Endometrium (tissue), 2 donors: ENCODE data around the gene FXYD7.

Experiments used
- FAIRE-seq: peaks from 2 replicates; lab custom pipeline; 2012; peaks lifted over from hg19 to GRCh38; lab: Jason Lieb, UNC
- donor health status: control.
- donor health status: control.

FXYD7 gene

DNA sequence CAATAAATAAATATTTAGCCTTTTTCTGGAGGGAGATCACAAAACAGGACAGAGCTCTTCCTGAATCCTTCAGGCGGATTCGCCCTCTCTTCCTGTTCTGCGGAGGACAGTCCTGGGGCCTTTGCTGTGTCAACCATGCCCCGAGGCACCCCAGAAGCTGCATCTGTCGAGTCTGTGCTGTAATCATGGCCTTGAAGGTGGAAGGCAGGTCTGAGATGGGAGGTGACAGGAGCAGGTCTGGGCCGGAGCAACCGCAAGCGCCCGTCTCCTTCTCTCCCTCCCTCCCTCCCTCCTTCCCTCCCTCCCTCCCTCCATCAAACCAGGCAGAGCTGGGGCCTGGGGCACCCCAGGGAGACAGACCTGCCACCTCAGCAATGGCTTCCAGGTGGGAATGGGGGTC, 32.1 kb upstream of the FXYD7 start:
- no peak for FAIRE-seq

GRCh38 chr19:35112995-35113688, 29.9 kb upstream of the FXYD7 start:
- no peak for FAIRE-seq

- no peak for FAIRE-seq
Observed at GRCh38 chr19:35114353-35115176, 28.5 kb upstream of the FXYD7 start.

DNA sequence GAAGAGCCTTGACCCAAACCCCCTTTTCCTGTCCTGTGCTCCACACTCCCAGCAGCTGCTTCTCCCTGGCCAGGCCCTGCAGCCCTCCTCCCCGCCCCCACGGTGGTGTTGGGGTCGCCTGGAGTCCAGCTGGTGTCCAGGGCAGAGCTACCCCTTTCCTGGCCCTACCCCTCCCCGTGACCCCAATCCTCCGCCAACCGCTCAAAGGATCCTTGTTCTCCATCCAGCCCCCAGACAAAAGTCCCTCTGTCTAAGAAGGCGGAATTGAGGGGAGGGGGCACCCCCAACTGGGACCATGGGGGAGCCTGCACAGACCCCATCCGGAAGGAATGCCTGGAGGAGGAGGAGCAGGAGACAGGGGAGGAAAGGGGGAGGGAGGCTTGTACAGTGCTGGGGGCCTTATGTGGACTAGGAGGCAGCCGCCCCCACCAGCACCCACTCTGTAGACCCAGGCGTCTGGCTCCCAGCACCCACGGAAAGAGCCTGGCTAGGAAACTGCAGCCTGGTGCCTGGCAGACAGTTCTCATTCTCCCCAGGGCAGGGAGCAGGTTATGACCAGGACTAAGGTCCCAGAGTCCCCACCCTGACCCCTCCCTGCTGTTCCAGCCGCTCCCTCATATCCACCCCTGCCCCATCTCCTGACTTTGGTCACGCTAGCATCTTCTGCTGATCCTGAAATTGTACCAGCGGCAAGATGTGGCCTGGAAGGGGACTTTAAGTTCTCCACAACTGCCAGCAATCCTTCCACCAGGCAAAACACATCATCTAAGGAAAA, 27.7 kb upstream of the FXYD7 start, which contains the start of gene FXYD3:
FXYD3 (plus strand) TSS at position 647 of the 775 bp plus-strand sequence. CDS start 3,554 bp downstream, outside the sequence.
- no peak for FAIRE-seq

DNA sequence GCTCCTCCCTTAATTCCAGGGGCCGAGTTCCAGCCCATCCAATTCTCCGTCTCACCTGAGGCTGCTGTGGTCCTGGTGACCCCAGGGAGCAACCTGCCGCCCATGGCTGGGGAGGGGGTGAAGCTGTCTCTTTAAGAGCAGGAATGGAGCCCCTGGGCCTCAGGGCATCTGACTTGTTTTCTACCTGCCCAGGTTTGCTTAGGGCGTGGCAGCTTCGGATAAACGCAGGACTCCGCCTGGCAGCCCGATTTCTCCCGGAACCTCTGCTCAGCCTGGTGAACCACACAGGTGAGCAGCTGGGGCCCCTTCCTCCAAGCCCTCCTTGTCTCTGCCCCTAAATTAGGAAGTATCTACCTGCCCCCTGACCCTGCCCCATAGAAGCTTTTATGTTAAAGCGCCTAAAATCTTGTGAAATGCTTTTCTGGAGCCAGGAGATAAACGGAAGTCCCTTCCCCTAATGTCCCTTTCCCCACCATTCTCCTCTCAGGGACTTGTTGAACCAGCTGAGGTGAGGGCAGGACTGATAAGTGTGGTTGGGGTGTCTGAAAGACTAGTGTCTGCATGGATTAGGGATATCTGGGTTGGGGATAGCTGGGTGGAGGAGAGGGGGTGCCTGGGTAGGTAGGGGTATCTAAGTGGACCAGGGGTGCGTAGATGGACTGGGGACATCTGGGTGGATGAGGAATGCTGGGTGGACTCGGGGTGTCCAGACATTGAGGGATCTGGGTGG, 26.8 kb upstream of the FXYD7 start:
- no peak for FAIRE-seq

DNA sequence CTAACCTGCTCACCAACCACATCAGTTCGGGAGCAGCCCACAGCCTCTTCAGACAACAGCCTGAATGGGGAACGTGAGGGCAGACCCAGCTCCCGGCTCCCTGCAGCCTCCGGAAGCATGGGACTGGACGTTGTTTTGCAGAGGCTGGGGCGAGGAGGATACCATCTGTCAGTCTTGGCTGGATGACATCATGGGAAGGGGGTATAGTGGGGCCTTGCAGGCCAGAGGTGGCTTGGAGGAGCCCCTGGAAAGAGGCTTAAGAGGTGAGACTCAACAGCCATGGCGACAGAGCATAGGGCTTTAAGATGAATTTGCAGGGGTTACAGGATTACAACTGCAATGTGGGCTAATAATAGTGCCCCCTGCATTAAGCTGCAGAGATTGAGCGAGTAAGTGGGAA, 25.9 kb upstream of the FXYD7 start:
- no peak for FAIRE-seq

DNA sequence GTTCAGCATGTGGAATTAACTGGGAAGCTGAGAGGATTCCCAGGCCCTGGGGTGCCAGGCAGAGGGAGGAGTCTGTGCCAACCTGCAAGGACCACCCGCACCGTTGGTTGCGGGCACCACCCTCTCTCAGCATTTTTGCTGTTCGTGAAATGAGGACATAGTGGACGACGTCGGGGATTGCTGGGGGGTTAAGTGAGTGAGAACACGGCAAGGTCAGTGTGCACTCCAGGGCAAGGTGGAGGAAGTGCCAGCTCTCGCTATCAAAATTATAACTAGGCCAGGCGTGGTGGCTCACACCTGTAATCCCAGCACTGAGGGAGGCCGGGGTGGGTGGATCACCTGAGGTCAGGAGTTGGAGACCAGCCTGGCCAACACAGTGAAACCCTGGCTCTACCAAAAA, 25.3 kb upstream of the FXYD7 start:
- FAIRE-seq: no peak

- no peak for FAIRE-seq
Observed at GRCh38 chr19:35118268-35119020, 24.6 kb upstream of the FXYD7 start.

DNA sequence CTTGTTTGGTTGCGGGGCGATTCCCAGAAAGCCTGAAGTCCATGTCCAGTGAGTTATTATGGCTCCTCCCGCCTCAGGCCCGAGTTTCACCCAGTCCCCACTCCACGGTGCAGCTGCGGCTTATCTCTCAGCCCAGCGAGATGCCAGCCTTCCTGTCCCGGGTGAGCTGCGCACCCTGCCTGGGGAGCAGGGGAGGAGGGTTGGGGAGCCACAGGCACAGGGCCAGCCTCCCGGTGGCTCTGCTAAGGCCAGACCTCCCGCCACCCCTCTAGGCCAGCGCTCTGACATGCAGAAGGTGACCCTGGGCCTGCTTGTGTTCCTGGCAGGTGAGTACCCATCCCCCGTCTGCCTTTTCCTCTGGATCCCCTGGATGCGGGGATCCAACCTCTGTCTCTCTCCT, 24.0 kb upstream of the FXYD7 start:
- FAIRE-seq: no peak

DNA sequence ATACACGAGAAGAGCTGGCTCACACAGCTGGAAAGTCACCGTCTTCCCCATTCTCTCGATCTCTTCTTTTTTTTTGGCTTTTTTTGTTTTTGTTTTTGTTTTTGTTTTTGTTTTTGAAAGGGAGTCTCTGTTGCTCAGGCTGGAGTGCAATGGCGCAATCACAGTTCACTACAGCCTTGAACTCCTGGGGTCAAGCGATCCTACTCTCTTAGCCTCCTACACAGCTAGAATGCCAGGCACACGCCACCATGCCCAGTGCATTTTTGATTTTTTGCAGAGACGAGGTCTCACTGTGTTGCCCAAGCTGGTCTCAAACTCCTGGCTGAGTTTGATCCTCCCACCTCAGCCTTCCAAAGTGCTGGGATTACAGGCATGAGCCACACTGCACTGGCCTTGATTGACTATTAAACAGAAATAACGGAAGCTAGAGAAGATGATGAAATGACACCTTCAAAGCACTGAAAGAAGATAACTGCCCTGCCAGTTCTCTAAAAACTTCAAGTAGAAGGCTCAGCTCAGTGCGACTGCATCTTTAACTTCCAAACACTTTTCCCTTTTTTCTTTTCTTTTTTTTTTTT, 23.4 kb upstream of the FXYD7 start:
- FAIRE-seq: no peak

GRCh38 chr19:35120492-35120891, 22.6 kb upstream of the FXYD7 start:
- no peak for FAIRE-seq

DNA sequence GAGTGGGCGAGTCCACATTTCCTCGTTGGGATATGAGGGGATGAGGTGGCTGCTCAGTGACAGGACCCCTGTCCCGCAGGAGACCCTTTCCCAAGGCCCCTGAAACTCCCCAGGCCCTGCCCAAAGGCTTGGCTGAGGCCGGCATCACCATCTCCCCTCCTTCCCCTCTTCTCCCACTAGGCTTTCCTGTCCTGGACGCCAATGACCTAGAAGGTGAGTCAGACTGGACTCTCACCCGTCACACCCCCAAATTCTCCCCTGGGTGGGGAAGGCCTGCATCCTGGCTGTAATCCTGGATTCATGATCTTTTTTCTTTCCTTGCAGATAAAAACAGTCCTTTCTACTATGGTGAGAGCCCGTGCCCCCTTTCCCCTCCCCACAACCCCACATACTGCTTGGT, 22.2 kb upstream of the FXYD7 start:
- FAIRE-seq: no peak

DNA sequence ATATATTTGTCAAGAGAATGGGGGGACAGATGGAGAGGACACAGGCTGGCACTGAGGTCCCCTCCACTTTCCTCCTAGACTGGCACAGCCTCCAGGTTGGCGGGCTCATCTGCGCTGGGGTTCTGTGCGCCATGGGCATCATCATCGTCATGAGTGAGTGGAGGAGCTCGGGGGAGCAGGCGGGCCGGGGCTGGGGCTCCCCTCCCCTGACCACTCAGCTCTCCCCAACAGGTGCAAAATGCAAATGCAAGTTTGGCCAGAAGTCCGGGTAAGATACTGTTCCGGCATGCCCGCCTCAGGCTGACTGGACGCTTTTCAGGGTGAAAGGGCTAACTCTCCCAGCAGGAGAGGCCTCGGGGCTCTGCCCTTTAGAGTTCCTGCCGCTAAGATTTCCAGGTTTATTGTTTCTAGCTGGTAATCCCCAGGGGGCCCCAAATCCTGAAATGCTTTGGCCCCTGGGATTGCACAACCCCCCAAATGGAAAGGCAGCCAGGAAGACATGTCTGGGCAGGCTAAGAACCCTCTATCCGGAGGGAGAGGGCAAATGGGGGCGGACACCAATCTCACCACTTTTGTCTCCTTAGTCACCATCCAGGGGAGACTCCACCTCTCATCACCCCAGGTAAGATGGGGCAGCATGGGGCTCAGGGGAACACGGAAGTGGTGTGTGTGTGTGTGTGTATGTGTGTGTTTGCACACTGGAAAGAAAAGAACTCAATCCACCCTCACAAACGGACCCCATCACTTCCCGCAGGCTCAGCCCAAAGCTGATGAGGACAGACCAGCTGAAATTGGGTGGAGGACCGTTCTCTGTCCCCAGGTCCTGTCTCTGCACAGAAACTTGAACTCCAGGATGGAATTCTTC, 20.1 kb upstream of the FXYD7 start:
- no peak for FAIRE-seq

- no peak for FAIRE-seq
Observed at GRCh38 chr19:35123573-35123972, 19.5 kb upstream of the FXYD7 start.

DNA sequence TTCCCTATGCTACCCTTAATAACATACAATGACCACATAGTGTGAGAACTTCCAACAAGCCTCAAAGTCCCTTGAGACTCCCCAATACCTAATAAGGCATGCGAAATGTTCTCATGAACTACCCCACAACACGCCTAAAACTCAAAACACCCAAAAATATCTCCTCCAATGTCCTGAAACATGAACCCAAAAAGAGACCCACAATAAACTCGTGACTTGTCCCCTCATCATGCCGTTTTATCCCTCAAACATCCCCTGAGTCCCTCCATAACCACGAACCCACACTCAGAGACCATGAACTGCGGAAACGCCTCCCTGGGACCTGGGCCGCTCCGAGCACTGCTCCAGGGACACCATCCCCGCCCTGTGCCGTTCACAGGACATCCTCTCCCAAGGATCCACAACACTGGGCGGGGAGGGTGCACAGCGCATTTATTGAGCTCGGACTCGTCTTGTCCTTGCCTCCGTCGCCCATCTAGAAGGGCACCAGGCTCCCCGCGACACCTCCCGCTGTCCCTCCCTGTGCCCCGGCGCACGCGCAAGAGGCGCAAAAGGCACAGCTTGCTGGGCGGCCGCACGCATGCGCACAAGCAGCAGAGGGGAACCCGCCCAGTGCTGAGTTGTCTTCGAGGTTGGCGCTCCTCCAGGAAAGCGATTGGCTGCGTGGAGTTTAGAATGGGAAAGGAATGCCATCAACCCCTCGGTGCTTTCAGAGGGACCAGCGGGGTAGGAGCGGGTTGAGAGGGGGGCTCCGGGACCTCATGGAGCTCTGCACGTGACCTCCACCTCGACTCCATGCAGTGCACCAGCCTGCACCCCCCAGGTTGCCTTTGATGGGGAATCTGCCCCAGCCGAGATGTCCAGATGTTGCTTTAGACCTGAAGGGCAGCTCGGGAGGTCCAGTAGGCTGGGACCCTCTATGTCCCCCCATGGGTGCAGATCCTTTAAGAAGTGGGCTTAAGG, 18.7 kb upstream of the FXYD7 start:
- FAIRE-seq: no peak

DNA sequence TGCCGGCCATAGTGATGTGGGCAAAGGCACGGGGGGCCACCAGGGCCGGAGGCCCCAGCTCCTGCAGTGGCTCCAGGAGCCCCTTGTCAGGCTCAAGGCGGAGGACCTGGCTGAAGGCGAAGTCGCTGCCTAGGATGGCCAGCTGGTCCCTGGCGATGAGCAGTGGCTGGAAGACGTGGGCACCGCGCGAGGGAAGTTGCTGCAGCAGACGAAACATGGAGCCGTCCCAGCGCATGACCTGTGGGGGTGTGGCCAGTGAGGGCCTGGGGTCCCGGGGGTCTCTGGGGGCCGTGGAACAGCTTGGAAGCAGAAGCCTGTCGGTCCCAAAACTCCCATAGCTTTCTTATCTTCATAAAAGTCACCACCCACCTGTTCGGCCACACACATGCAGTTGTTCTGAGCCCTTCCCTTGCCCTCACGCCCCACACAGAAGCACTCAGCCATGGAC, 17.8 kb upstream of the FXYD7 start:
- no peak for FAIRE-seq

DNA sequence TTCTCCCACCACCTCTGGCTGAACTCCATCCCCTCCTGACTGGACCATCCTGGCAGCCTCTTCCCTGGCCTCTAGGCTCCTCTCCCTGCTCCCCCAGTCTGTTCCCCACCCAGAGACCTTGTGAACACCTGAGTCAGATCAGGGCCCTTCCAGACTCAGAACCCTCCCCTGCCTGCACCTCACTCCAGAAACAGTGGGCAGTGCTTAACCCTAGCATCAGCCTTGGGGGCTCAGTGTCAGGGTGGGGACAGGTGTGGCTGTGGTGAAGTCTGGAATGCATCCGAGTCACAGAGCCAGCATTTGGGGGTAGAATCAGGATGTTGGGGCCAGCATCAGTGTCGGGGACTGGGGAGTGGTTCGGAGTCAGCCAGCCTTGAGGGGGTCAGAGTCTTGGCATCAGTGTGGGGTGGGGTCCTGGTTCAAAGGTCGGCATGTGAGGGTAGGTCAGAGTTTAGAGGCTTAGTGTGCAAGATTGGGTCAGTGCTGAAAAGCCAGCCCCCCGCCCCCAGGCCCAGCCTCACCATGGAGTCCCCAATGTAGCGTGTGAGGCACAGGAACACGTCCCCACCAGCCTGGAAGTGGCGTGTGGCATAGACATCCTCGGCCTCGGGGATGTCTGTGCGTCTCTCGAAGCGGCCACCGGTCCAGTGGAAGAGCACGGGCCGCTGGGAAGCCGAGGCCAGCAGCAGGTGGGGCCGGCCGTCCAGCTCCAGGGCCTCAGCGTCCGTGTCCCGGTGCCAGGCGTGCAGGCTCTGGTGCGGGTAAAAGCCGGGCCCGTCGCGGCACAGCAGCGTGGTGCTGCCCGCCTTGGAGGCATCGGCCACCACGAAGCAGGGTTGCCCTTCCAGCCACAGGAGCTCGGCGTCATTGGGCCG, 17.1 kb upstream of the FXYD7 start:
- FAIRE-seq: no peak

DNA sequence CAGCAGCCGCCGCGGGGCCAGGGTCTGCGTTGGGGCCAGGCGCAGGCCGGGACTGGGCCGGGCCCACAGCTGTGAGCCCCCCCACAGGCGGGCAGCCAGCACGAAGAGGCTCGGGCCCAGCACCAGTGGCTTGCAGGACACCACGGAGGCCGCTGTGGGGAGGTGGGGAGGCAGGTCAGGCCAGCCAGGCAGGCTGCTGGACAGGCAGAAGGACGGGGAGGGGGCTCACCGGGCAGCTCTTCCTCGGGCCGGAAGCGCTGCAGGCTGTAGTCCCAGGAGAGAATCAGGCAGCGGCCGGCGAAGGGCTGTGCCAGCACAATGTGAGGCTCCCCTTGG, 16.5 kb upstream of the FXYD7 start:
- FAIRE-seq: no peak
